NB4 (cell line): ENCODE results near the gene USP24.

Source experiments
- CTCF ChIP-seq: IDR thresholded peaks from one replicate; pipeline ENCODE4 v1.5.1; 2012; ENCODE audit warnings: low read depth, low read length
- MAX ChIP-seq: IDR thresholded peaks from 2 replicates; pipeline ENCODE4 v1.6.1; 2011; ENCODE audit warnings: low read depth, low read length
- POLR2A ChIP-seq: IDR thresholded peaks from 2 replicates; pipeline ENCODE4 v1.6.1; 2011; ENCODE audit warnings: mild to moderate bottlenecking; ENCODE audit not compliant: insufficient read length; ENCODE audit errors: extremely low read depth

GRCh38 chr1:55088413-55088812, 126.8 kb downstream of the USP24 start:
- TF ChIP-seq POLR2A (no peak), CTCF (no peak), MAX (no peak)
